Measurements from ENCODE around the gene FMO3.

Gene FMO3

GRCh38 chr1:171107262-171107940 lies 16.7 kb downstream of the FMO3 start:
- TF ChIP-seq ZFX (IDR thresholded peaks at IDR 0.05) (no peak), CTCF (conservative IDR thresholded peaks at IDR 0.05) (peak; percentile 2)

GRCh38 chr1:171107969-171108368 lies 17.3 kb downstream of the FMO3 start:
- no peak overlapping the region for H3K27ac ChIP-seq
- TF ChIP-seq CTCF (conservative IDR thresholded peaks at IDR 0.05) (no peak), ZFX (IDR thresholded peaks at IDR 0.05) (no peak)

More at GRCh38 chr1:171107262-171107940, 16.7 kb downstream of the FMO3 start:
- no peak overlapping the region for H3K27ac ChIP-seq

- TF ChIP-seq ZFX (IDR thresholded peaks at IDR 0.05) (no peak), CTCF (conservative IDR thresholded peaks at IDR 0.05) (no peak)
- H3K27ac ChIP-seq, result no peak overlapping the region
Measured at GRCh38 chr1:171109966-171110365, 19.3 kb downstream of the FMO3 start.

- TF ChIP-seq ZFX (IDR thresholded peaks at IDR 0.05), result no peak
- no peak for TF ChIP-seq CTCF (conservative IDR thresholded peaks at IDR 0.05)
- H3K27ac ChIP-seq, result no peak overlapping the region
Measured at GRCh38 chr1:171110621-171111326, 20.1 kb downstream of the FMO3 start.

GRCh38 chr1:171112119-171112518 lies 21.4 kb downstream of the FMO3 start:
- no peak overlapping the region for H3K27ac ChIP-seq
- no peak for TF ChIP-seq CTCF (conservative IDR thresholded peaks at IDR 0.05)
- TF ChIP-seq ZFX (IDR thresholded peaks at IDR 0.05), result no peak

- no peak for TF ChIP-seq CTCF (conservative IDR thresholded peaks at IDR 0.05)
- no peak for TF ChIP-seq ZFX (IDR thresholded peaks at IDR 0.05)
- no peak overlapping the region for H3K27ac ChIP-seq
Measured at GRCh38 chr1:171113382-171113781, 22.7 kb downstream of the FMO3 start.

- no peak overlapping the region for H3K27ac ChIP-seq
- no peak for TF ChIP-seq CTCF (conservative IDR thresholded peaks at IDR 0.05)
- no peak for TF ChIP-seq ZFX (IDR thresholded peaks at IDR 0.05)
Measured at GRCh38 chr1:171115280-171115897, 24.7 kb downstream of the FMO3 start.

Measured in C4-2B (cell line).